HepG2 (cell line): ENCODE data around the gene EFCAB8. TPM values are rescaled to one million over a fixed set of nuclear protein-coding genes. Genes with fewer than 3 reads are reported as not detected.

ENCODE experiments used
- ADNP ChIP-seq: sonication (generic); formaldehyde crosslinking; IDR thresholded peaks from 2 replicates; pipeline ENCODE4 v1.4.0; 2020; ENCODE audit warnings: missing genetic modification reagents
- ASH2L ChIP-seq: fragments of 300-600, 200-600 bp; sonication (generic); IDR thresholded peaks from 2 replicates; pipeline ENCODE4 v1.7.0; 2017; ENCODE audit warnings: low read depth, mild to moderate bottlenecking, moderate library complexity, mixed read lengths, low read length; ENCODE audit not compliant: insufficient read length
- ISX ChIP-seq: sonication (generic); formaldehyde crosslinking; conservative IDR thresholded peaks from 2 replicates; pipeline ENCODE4 v1.5.0; 2020; ENCODE audit warnings: missing genetic modification reagents
- MATR3 ChIP-seq: sonication (generic); formaldehyde crosslinking; IDR thresholded peaks from 2 replicates; pipeline ENCODE4 v1.4.0; 2020; ENCODE audit warnings: missing genetic modification reagents
- MED13 ChIP-seq: sonication (generic); formaldehyde crosslinking; IDR thresholded peaks from 2 replicates; pipeline ENCODE4 v1.5.0; 2020; ENCODE audit warnings: missing genetic modification reagents
- POLR2G ChIP-seq: fragments of 200-400 bp; formaldehyde crosslinking; IDR thresholded peaks from 2 replicates; pipeline ENCODE4 v1.6.1; 2018; ENCODE audit warnings: mild to moderate bottlenecking, low read depth, low read length, moderate library complexity
- PRDM10 ChIP-seq: sonication (generic); formaldehyde crosslinking; IDR thresholded peaks from 2 replicates; pipeline ENCODE4 v1.4.0; 2020; ENCODE audit warnings: low read depth, missing genetic modification reagents
- SAFB2 ChIP-seq: sonication (generic); formaldehyde crosslinking; IDR thresholded peaks from 2 replicates; pipeline ENCODE4 v1.5.1; 2020; ENCODE audit warnings: missing genetic modification reagents, low read depth, mild to moderate bottlenecking, borderline replicate concordance
- STAT5B ChIP-seq: sonication (generic); formaldehyde crosslinking; IDR thresholded peaks from 2 replicates; pipeline ENCODE4 v1.4.0; 2020; ENCODE audit warnings: missing genetic modification reagents
- ZKSCAN8 ChIP-seq: IDR thresholded peaks from 2 replicates; pipeline ENCODE4 v1.6.1; 2016; ENCODE audit warnings: borderline replicate concordance, missing genetic modification reagents, missing compliant biosample characterization
- ZNF180 ChIP-seq: sonication (generic); formaldehyde crosslinking; IDR thresholded peaks from 2 replicates; pipeline ENCODE4 v1.4.0; 2020; ENCODE audit warnings: low read depth, missing genetic modification reagents, borderline replicate concordance
- ZNF230 ChIP-seq: sonication (generic); formaldehyde crosslinking; IDR thresholded peaks from 2 replicates; pipeline ENCODE4 v1.4.0; 2020; ENCODE audit warnings: mild to moderate bottlenecking, missing genetic modification reagents
- ZNF234 ChIP-seq: sonication (generic); formaldehyde crosslinking; conservative IDR thresholded peaks from 2 replicates; pipeline ENCODE4 v1.5.1; 2020; ENCODE audit warnings: mild to moderate bottlenecking, missing genetic modification reagents
- ZNF251 ChIP-seq: sonication (generic); formaldehyde crosslinking; IDR thresholded peaks from 2 replicates; pipeline ENCODE4 v1.9.0; 2021; ENCODE audit warnings: mild to moderate bottlenecking, missing genetic modification reagents
- ZNF329 ChIP-seq: sonication (generic); formaldehyde crosslinking; IDR thresholded peaks from 2 replicates; pipeline ENCODE4 v1.9.0; 2021; ENCODE audit warnings: low read depth, mild to moderate bottlenecking, missing genetic modification reagents
- ZNF577 ChIP-seq: sonication (generic); formaldehyde crosslinking; IDR thresholded peaks from 2 replicates; pipeline ENCODE4 v1.4.0; 2020; ENCODE audit warnings: mild to moderate bottlenecking, low read depth, missing genetic modification reagents, borderline replicate concordance
- ZNF747 ChIP-seq: sonication (generic); formaldehyde crosslinking; IDR thresholded peaks from 2 replicates; pipeline ENCODE4 v1.8.1; 2023; ENCODE audit warnings: missing genetic modification reagents, mild to moderate bottlenecking, borderline replicate concordance
- polyA plus RNA-seq, 8 experiments: library from polyadenylated mRNA; depleted of rRNA in 3 of 8; stranded (reverse) in 7 of 8; unstranded in 1 of 8; fragments of >200 nt; fragmentation: Illumina TruSeq in 4 of 8; extraction: Trizol in 4 of 8; gene quantifications; 2 replicates each; pipeline versions ENCODE4 v1.2.1 to v1.2.3, GENCODE V29; 2011 to 2016; ENCODE audit warnings: low read depth in 4 of 8, missing spikeins in 1 of 8, mixed read lengths in 1 of 8; ENCODE audit not compliant: insufficient read depth in 1 of 8
- total RNA-seq, 5 experiments: library from RNA; depleted of rRNA; stranded (reverse); fragments of >200 nt; fragmentation: Illumina TruSeq; extraction: Trizol; gene quantifications; 2 replicates each; pipeline ENCODE4 v1.2.3, GENCODE V29; 2016; ENCODE audit warnings: low read depth in 1 of 5
- TF ChIP-seq, protein P1 (sequence below): sonication (generic); formaldehyde crosslinking; IDR thresholded peaks from 2 replicates; pipeline ENCODE4 v1.4.0; 2020; ENCODE audit warnings: missing genetic modification reagents
- TF ChIP-seq, protein P2 (sequence below): sonication (generic); formaldehyde crosslinking; conservative IDR thresholded peaks from 2 replicates; pipeline ENCODE4 v1.4.0; 2020; ENCODE audit warnings: missing genetic modification reagents
- TF ChIP-seq, protein P3 (sequence below): sonication (generic); formaldehyde crosslinking; conservative IDR thresholded peaks from 2 replicates; pipeline ENCODE4 v1.4.0; 2020; ENCODE audit warnings: missing genetic modification reagents

Gene EFCAB8
- total and polyA plus RNA-seq, 2 of the 13 experiments (the other 11 are each of a cell fraction or from before 2014, with no cell fraction given), result 0.15 to 0.22 TPM

DNA sequence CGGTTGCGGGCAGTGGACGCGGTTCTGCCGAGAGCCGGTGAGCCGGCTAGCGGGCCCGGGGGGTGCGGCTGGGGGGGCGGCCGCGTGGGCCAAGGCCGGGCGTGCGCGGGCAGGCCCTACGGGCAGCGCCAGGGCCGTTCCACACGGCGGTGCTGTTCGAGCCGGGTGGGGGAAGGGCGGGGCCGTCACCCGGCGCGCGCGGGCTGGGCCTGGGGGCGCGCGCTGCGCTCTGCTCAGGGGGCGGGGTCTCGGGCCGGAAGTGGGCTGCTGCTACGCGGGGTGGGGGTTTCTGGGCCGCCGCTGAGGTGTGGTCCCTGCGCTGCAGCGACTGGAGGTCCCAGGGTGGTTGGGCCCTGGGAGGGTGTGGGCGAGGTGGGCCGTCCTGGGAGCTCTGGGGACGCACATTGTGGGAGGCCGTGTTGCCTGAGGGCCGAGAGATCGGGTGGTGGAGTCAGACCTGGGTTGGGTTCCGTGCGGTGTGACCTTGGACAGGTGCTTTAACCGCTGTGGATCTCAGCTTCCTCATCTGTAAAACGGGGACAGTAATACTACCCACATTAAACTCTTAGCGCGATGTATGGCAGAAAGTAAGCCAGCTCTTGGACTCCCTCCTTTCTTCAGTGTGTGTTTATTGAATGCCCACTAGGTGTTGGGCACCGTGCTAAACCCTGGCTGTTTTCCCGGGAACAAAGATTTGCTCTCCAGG is 38.6 kb upstream of the EFCAB8 start (continued):
- TF ChIP-seq, protein P1, sequence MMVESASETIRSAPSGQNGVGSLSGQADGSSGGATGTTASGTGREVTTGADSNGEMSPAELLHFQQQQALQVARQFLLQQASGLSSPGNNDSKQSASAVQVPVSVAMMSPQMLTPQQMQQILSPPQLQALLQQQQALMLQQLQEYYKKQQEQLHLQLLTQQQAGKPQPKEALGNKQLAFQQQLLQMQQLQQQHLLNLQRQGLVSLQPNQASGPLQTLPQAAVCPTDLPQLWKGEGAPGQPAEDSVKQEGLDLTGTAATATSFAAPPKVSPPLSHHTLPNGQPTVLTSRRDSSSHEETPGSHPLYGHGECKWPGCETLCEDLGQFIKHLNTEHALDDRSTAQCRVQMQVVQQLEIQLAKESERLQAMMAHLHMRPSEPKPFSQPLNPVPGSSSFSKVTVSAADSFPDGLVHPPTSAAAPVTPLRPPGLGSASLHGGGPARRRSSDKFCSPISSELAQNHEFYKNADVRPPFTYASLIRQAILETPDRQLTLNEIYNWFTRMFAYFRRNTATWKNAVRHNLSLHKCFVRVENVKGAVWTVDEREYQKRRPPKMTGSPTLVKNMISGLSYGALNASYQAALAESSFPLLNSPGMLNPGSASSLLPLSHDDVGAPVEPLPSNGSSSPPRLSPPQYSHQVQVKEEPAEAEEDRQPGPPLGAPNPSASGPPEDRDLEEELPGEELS (CRISPR knock-in tag), result peak; percentile 52; the same call in 1 of the 2 replicates
- TF ChIP-seq, protein P2, sequence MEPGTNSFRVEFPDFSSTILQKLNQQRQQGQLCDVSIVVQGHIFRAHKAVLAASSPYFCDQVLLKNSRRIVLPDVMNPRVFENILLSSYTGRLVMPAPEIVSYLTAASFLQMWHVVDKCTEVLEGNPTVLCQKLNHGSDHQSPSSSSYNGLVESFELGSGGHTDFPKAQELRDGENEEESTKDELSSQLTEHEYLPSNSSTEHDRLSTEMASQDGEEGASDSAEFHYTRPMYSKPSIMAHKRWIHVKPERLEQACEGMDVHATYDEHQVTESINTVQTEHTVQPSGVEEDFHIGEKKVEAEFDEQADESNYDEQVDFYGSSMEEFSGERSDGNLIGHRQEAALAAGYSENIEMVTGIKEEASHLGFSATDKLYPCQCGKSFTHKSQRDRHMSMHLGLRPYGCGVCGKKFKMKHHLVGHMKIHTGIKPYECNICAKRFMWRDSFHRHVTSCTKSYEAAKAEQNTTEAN (CRISPR knock-in tag), result no peak; the same call in 1 of the 2 replicates
- TF ChIP-seq MATR3, result 0 out of 2 replicates have a peak, but pooled peaks have one; percentile 8
- TF ChIP-seq, protein P3, sequence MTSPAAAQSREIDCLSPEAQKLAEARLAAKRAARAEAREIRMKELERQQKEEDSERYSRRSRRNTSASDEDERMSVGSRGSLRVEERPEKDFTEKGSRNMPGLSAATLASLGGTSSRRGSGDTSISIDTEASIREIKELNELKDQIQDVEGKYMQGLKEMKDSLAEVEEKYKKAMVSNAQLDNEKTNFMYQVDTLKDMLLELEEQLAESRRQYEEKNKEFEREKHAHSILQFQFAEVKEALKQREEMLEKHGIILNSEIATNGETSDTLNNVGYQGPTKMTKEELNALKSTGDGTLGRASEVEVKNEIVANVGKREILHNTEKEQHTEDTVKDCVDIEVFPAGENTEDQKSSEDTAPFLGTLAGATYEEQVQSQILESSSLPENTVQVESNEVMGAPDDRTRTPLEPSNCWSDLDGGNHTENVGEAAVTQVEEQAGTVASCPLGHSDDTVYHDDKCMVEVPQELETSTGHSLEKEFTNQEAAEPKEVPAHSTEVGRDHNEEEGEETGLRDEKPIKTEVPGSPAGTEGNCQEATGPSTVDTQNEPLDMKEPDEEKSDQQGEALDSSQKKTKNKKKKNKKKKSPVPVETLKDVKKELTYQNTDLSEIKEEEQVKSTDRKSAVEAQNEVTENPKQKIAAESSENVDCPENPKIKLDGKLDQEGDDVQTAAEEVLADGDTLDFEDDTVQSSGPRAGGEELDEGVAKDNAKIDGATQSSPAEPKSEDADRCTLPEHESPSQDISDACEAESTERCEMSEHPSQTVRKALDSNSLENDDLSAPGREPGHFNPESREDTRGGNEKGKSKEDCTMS (CRISPR knock-in tag), result no peak; the same call in 1 of the 2 replicates
- TF ChIP-seq ZKSCAN8 (CRISPR knock-in tag), result no peak
- no peak for TF ChIP-seq ISX
- TF ChIP-seq MED13 (CRISPR knock-in tag), result 0 out of 2 replicates have a peak, but pooled peaks have one; percentile 42
- peak; percentile 27; the same call in 1 of the 2 replicates for TF ChIP-seq ZNF230 (CRISPR knock-in tag)
- no peak for TF ChIP-seq ZNF180
- TF ChIP-seq POLR2G, result peak; percentile 75
- no peak for TF ChIP-seq PRDM10
- peak; percentile 94 for TF ChIP-seq SAFB2 (CRISPR knock-in tag)
- TF ChIP-seq ZNF747 (CRISPR knock-in tag), result no peak
- no peak for TF ChIP-seq ZNF577 (CRISPR knock-in tag)
- TF ChIP-seq ASH2L, result peak; percentile 91
- TF ChIP-seq ZNF251, result 0 out of 2 replicates have a peak, but pooled peaks have one; percentile 66
- peak; percentile 59 for TF ChIP-seq ZNF329 (CRISPR knock-in tag)
- peak; percentile 83; the same call in 1 of the 2 replicates for TF ChIP-seq ZNF234 (CRISPR knock-in tag)
- TF ChIP-seq ADNP (CRISPR knock-in tag), result no peak
- no peak for TF ChIP-seq STAT5B (CRISPR knock-in tag)
